GM06990 (cell line): ENCODE measurements around the gene CLASP1.
A peak's percentile ranks its signal among the peaks of the same experiment; 100 is the strongest.
"Not testable (repeated sequence)": the region's sequence is repeated elsewhere in the genome, so short reads cannot be mapped to it uniquely, and the experiment has no call there.

Experiments
- DNase-seq: peaks from one replicate; pipeline ENCODE4 v3.0.0-alpha.2; 2011; ENCODE audit not compliant: insufficient read length; ENCODE audit errors: extremely low read depth
- H3K27me3 ChIP-seq: replicated peaks from 2 replicates; pipeline ENCODE4 v1.6.0; 2011; ENCODE audit warnings: low read length; ENCODE audit not compliant: control insufficient read depth, insufficient read depth
- H3K36me3 ChIP-seq: 2 replicates; pipeline ENCODE4 v1.5.1; 2011; ENCODE audit warnings: low read length; ENCODE audit not compliant: control insufficient read depth, insufficient read depth
- H3K4me3 ChIP-seq: replicated peaks from 2 replicates; pipeline ENCODE4 v1.5.1; 2011; ENCODE audit warnings: low read depth, mild to moderate bottlenecking, control low read depth, low read length
- TF ChIP-seq, protein P1 (sequence below): IDR thresholded peaks from 2 replicates; pipeline ENCODE4 v1.5.1; 2011; ENCODE audit warnings: low read length, control low read depth, mild to moderate bottlenecking, inconsistent platforms; ENCODE audit not compliant: insufficient read depth, poor library complexity, severe bottlenecking

CLASP1 gene

DNA sequence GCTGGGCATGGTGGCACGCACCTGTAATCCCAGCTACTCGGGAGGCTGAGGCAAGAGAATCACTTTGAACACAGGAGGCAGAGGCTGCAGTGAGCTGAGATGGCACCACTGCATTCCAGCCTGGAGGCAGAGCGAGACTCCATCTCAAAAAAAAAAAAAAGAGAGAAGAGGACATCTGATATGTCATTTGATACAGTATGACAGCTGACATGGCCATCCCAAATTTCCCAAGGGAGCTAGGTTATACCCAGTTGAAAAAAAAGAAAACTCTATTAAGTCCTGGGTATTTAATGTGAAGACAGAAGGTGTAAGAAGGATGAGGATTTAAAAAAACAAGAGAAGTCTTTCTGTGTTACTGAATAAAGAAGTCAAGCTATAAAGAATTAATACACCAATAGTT is 23.3 kb downstream of the CLASP1 start:
- TF ChIP-seq, protein P1, sequence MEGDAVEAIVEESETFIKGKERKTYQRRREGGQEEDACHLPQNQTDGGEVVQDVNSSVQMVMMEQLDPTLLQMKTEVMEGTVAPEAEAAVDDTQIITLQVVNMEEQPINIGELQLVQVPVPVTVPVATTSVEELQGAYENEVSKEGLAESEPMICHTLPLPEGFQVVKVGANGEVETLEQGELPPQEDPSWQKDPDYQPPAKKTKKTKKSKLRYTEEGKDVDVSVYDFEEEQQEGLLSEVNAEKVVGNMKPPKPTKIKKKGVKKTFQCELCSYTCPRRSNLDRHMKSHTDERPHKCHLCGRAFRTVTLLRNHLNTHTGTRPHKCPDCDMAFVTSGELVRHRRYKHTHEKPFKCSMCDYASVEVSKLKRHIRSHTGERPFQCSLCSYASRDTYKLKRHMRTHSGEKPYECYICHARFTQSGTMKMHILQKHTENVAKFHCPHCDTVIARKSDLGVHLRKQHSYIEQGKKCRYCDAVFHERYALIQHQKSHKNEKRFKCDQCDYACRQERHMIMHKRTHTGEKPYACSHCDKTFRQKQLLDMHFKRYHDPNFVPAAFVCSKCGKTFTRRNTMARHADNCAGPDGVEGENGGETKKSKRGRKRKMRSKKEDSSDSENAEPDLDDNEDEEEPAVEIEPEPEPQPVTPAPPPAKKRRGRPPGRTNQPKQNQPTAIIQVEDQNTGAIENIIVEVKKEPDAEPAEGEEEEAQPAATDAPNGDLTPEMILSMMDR, result no peak
- Histone ChIP-seq H3K4me3 (no peak overlapping the region), H3K27me3 (no peaks in the 10 kb centered on the region), H3K36me3 (no peaks in the 10 kb centered on the region; the same call in 1 of the 2 replicates)
- DNase-seq, result no peak

- no peaks in the 10 kb centered on the region for H3K27me3 ChIP-seq
- H3K36me3 ChIP-seq, result peaks cover 3% of the 10 kb centered on the region
- TF ChIP-seq, protein P1, result no peak
- peak; percentile 30 for DNase-seq
- H3K4me3 ChIP-seq, result no peak overlapping the region
Observed at GRCh38 chr2:121617042-121617599, 32.1 kb downstream of the CLASP1 start.

- peaks cover 3% of the 10 kb centered on the region; the same call in 1 of the 2 replicates for H3K36me3 ChIP-seq
- TF ChIP-seq, protein P1, result no peak
- no peak for DNase-seq
- no peak overlapping the region for H3K4me3 ChIP-seq
- H3K27me3 ChIP-seq, result no peaks in the 10 kb centered on the region
Observed at GRCh38 chr2:121613774-121614173, 35.5 kb downstream of the CLASP1 start.

- Histone ChIP-seq H3K27me3 (no peaks in the 10 kb centered on the region), H3K4me3 (no peak overlapping the region), H3K36me3 (peaks cover 3% of the 10 kb centered on the region; the same call in 1 of the 2 replicates)
- TF ChIP-seq, protein P1, result no peak
- no peak for DNase-seq
Observed at GRCh38 chr2:121613152-121613551, 36.1 kb downstream of the CLASP1 start.

DNA sequence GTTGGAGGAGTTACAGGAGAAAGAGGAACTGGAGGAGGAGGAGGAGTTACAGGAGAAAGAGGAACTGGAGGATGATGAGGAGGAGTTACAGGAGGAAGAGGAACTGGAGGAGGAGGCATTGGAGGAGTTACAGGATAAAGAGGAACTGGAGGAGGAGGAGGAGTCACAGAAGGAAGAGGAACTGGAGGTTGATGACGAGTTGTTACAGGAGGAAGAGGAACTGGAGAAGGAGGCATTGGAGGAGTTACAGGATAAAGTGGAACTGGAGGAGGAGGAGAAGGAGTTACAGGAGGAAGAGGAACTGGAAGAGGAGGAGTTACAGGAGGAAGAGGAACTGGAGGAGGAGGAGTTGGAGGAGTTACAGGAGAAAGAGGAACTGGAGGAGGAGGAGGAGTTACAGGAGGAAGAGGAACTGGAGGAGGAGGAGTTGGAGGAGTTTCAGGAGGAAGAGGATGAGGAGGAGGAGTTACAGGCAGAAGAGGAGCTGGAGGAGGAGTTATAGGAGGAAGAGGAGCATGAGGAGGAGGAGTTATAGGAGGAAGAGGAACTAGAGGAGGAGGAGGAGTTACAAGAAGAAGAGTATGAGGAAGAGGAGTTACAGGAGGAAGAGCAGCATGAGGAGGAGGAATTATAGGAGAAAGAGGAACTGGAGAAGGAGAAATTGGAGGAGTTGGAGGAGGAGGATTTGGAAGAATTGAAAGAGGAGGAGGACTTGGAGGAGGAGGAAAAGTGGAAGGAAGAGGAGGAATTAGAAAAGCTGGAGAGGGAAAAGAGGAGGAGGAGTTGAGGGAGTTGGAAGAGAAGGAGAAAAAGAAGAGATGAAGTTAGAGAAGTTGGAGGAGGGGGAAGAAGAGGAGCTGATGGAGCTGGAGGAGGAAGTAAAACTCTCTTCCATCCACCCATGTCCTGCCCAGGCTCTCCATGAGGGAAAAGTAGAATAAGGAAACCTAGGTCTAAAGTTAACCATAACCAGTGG is 37.2 kb downstream of the CLASP1 start:
- TF ChIP-seq, protein P1, result no peak
- Histone ChIP-seq H3K36me3 (peaks cover 3% of the 10 kb centered on the region; the same call in 1 of the 2 replicates), H3K4me3 (no peak overlapping the region), H3K27me3 (no peaks in the 10 kb centered on the region)
- DNase-seq, result no peak

DNA sequence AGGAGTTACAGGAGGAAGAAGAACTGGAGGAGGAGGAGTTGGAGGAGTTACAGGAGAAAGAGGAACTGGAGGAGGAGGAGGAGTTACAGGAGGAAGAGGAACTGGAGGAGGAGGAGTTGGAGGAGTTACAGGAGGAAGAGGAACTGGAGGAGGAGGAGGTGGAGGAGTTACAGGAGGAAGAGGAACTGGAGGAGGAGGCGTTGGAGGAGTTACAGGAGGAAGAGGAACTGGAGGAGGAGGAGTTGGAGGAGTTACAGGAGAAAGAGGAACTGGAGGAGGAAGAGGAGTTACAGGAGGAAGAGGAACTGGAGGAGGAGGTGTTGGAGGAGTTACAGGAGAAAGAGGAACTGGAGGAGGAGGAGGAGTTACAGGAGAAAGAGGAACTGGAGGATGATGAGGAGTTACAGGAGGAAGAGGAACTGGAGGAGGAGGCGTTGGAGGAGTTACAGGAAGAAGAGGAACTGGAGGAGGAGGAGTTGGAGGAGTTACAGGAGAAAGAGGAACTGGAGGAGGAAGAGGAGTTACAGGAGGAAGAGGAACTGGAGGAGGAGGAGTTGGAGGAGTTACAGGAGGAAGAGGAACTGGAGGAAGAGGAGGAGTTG is 38.1 kb downstream of the CLASP1 start:
- not testable (repeated sequence) for H3K27me3 ChIP-seq, DNase-seq, H3K36me3 ChIP-seq, H3K4me3 ChIP-seq

DNA sequence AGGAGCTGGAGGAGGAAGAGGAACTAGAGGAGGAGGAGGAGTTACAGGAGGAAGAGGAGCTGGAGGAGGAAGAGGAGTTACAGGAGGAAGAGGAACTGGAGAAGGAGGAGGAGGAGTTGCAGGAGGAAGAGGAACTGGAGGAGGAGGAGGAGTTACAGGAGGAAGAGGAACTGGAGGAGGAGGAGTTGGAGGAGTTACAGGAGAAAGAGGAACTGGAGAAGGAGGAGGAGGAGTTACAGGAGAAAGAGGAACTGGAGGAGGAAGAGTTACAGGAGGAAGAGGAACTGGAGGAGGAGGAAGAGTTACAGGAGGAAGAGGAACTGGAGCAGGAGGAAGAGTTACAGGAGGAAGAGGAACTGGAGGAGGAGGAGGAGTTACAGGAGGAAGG is 38.8 kb downstream of the CLASP1 start:
- not testable (repeated sequence) for H3K27me3 ChIP-seq, DNase-seq, H3K36me3 ChIP-seq, H3K4me3 ChIP-seq
